PFSK-1 (cell line): ENCODE measurements around the gene GOLIM4.

Source experiments
- POLR2AphosphoS5 ChIP-seq: IDR thresholded peaks from 2 replicates; pipeline ENCODE4 v1.6.1; 2012; ENCODE audit warnings: low read depth, mild to moderate bottlenecking, control low read depth, low read length, moderate library complexity
- REST ChIP-seq, 2 experiments: IDR thresholded peaks; 2 replicates each; pipeline versions ENCODE4 v1.6.1 to v1.8.0; 2011 to 2012; ENCODE audit warnings: low read depth in 2 of 2, low read length in 2 of 2, control low read depth in 1 of 2, inconsistent platforms in 1 of 2, mild to moderate bottlenecking in 1 of 2, moderate library complexity in 1 of 2; ENCODE audit not compliant: insufficient read depth in 1 of 2

GRCh38 chr3:167989066-167989465 is 106.7 kb downstream of the GOLIM4 start:
- TF ChIP-seq REST (IDR thresholded peaks at IDR 0.05; ENCODE audit: insufficient read depth in 1 of 2, low read depth in 2 of 2, low read length in 2 of 2) (no peak), POLR2AphosphoS5 (no peak)
